Loucy (cell line): ENCODE data around the gene PTMS.

Experiments used
- CTCF ChIP-seq: fragments of 200-600 bp; sonication (generic); conservative IDR thresholded peaks from 2 replicates; pipeline ENCODE4 v1.5.1; 2014; ENCODE audit warnings: mild to moderate bottlenecking, antibody characterized with exemption, low read length
- EZH2phosphoT487 ChIP-seq: fragments of 200-600 bp; IDR thresholded peaks from 2 replicates; pipeline ENCODE4 v1.6.1; 2018; ENCODE audit warnings: antibody characterized with exemption, mild to moderate bottlenecking, moderate library complexity, borderline replicate concordance

GRCh38 chr12:6771509-6772330, 5.6 kb downstream of the PTMS start:
- no peak for TF ChIP-seq CTCF
- TF ChIP-seq EZH2phosphoT487: no peak
